GM23338 (cell line): ENCODE data around the gene TRPC3. TPM values are rescaled to one million over a fixed set of nuclear protein-coding genes. Genes with fewer than 3 reads are reported as not detected.

Experiments
- ATAC-seq: fragments of 200-7000 bp; cut with Tn5 transposase; 3 replicates; pipeline ENCODE4 v1.9.1; 2020
- DNase-seq: peaks from one replicate; pipeline ENCODE4 v3.0.0-alpha.2; 2015; ENCODE audit warnings: low spot score
- H2AFZ ChIP-seq: fragments of 200-600 bp; sonication (generic); 2 replicates; pipeline ENCODE4 v1.8.0; 2016; ENCODE audit warnings: antibody characterized with exemption, mild to moderate bottlenecking, moderate library complexity
- H3F3A ChIP-seq: fragments of 200-600 bp; sonication (generic); replicated peaks from 2 replicates; pipeline ENCODE4 v1.8.0; 2017; ENCODE audit warnings: antibody characterized with exemption, mixed run types, low read depth
- H3K27ac ChIP-seq: fragments of 200-600 bp; sonication (generic); 2 replicates; pipeline ENCODE4 v1.6.1; 2016; ENCODE audit warnings: low read depth
- H3K27me3 ChIP-seq: fragments of 200-600 bp; sonication (generic); 2 replicates; pipeline ENCODE4 v1.8.0; 2016; ENCODE audit warnings: mild to moderate bottlenecking, mixed run types, moderate library complexity; ENCODE audit not compliant: insufficient read depth
- H3K36me3 ChIP-seq: fragments of 200-600 bp; sonication (generic); 2 replicates; pipeline ENCODE4 v1.8.0; 2016; ENCODE audit warnings: mild to moderate bottlenecking; ENCODE audit not compliant: insufficient read depth
- H3K4me1 ChIP-seq: fragments of 200-600 bp; sonication (generic); 2 replicates; pipeline ENCODE4 v1.8.0; 2016; ENCODE audit warnings: mild to moderate bottlenecking, moderate library complexity; ENCODE audit not compliant: insufficient read depth
- H3K4me2 ChIP-seq: fragments of 200-600 bp; sonication (generic); 2 replicates; pipeline ENCODE4 v1.7.1; 2017; ENCODE audit warnings: mixed run types
- H3K4me3 ChIP-seq: fragments of 200-600 bp; sonication (generic); 2 replicates; pipeline ENCODE4 v1.6.1; 2016; ENCODE audit warnings: mixed run types
- H3K79me2 ChIP-seq: fragments of 200-600 bp; sonication (generic); replicated peaks from 2 replicates; pipeline ENCODE4 v1.8.0; 2017; ENCODE audit warnings: mild to moderate bottlenecking; ENCODE audit not compliant: insufficient read depth
- H3K9me2 ChIP-seq: fragments of 200-600 bp; sonication (generic); 2 replicates; pipeline ENCODE4 v1.8.0; 2017; ENCODE audit not compliant: insufficient read depth
- H4K20me1 ChIP-seq: fragments of 200-600 bp; sonication (generic); replicated peaks from 2 replicates; pipeline ENCODE4 v1.8.0; 2017; ENCODE audit warnings: mild to moderate bottlenecking; ENCODE audit not compliant: insufficient read depth
- H3K27ac Mint-ChIP-seq: 2 replicates; pipeline ENCODE4 v1.8.0; 2020; ENCODE audit warnings: inconsistent platforms, mild to moderate bottlenecking, moderate library complexity, mixed read lengths
- H3K27me3 Mint-ChIP-seq: 3 replicates; pipeline ENCODE4 v1.8.0; 2022; ENCODE audit warnings: low read depth, mild to moderate bottlenecking, moderate library complexity, mixed read lengths, inconsistent platforms; ENCODE audit not compliant: insufficient read depth, poor library complexity
- H3K36me3 Mint-ChIP-seq: 3 replicates; pipeline ENCODE4 v1.8.0; 2021; ENCODE audit warnings: low read depth, mild to moderate bottlenecking, inconsistent platforms, moderate library complexity, mixed read lengths
- H3K4me1 Mint-ChIP-seq: 3 replicates; pipeline ENCODE4 v1.8.0; 2020; ENCODE audit warnings: mild to moderate bottlenecking, inconsistent platforms, mixed read lengths
- H3K4me3 Mint-ChIP-seq: 3 replicates; pipeline ENCODE4 v1.8.0; 2021; ENCODE audit warnings: moderate library complexity, mild to moderate bottlenecking, inconsistent platforms, mixed read lengths
- H3K9me3 Mint-ChIP-seq: 3 replicates; pipeline ENCODE4 v1.8.0; 2020; ENCODE audit warnings: moderate library complexity, mild to moderate bottlenecking, inconsistent platforms, mixed read lengths
- CREB1 ChIP-seq: fragments of 250-450 bp; sonication (Bioruptor Pico); IDR thresholded peaks from 2 replicates; pipeline ENCODE4 v1.5.0; 2020; ENCODE audit warnings: low read depth, mild to moderate bottlenecking, moderate library complexity
- ETS1 ChIP-seq: IDR thresholded peaks from 2 replicates; pipeline ENCODE4 v1.6.1; 2016; ENCODE audit warnings: antibody characterized with exemption
- EZH2 ChIP-seq: fragments of 200-600 bp; sonication (generic); IDR thresholded peaks from one replicate; pipeline ENCODE4 v1.8.0; 2017; ENCODE audit warnings: antibody characterized with exemption, mild to moderate bottlenecking, low read depth; ENCODE audit not compliant: unreplicated experiment
- EZH2phosphoT487 ChIP-seq: fragments of 200-600 bp; sonication (generic); IDR thresholded peaks from one replicate; pipeline ENCODE4 v1.8.1; 2018; ENCODE audit warnings: antibody characterized with exemption; ENCODE audit not compliant: unreplicated experiment
- JUNB ChIP-seq: IDR thresholded peaks from one replicate; pipeline ENCODE4 v1.6.1; 2016; ENCODE audit warnings: antibody characterized with exemption; ENCODE audit not compliant: unreplicated experiment
- NANOG ChIP-seq: IDR thresholded peaks from 2 replicates; pipeline ENCODE4 v1.6.1; 2016; ENCODE audit warnings: antibody characterized with exemption, borderline replicate concordance
- POLR2AphosphoS5 ChIP-seq: IDR thresholded peaks from 2 replicates; pipeline ENCODE4 v1.6.1; 2016; ENCODE audit warnings: antibody characterized with exemption, low read depth
- REST ChIP-seq: IDR thresholded peaks from one replicate; pipeline ENCODE4 v1.6.1; 2018; ENCODE audit warnings: antibody characterized with exemption; ENCODE audit not compliant: unreplicated experiment
- STAT1 ChIP-seq: IDR thresholded peaks from one replicate; pipeline ENCODE4 v1.6.1; 2016; ENCODE audit warnings: antibody characterized with exemption; ENCODE audit not compliant: unreplicated experiment
- ZNF114 ChIP-seq: fragments of 250-450 bp; sonication (Bioruptor Pico); IDR thresholded peaks from 2 replicates; pipeline ENCODE4 v1.5.0; 2020; ENCODE audit warnings: mild to moderate bottlenecking, moderate library complexity
- ZNF331 ChIP-seq: fragments of 250-450 bp; sonication (Bioruptor Pico); IDR thresholded peaks from 2 replicates; pipeline ENCODE4 v1.5.0; 2020; ENCODE audit warnings: low read depth, mild to moderate bottlenecking, moderate library complexity
- ZNF462 ChIP-seq: fragments of 250-450 bp; sonication (Bioruptor Pico); IDR thresholded peaks from 2 replicates; pipeline ENCODE4 v1.5.0; 2020; ENCODE audit warnings: mild to moderate bottlenecking, moderate library complexity
- polyA plus RNA-seq: library from polyadenylated mRNA; unstranded; fragments of >200 nt; fragmentation: Nextera tagmentation; extraction: Ambion mirVana; gene quantifications from 2 replicates; pipeline ENCODE4 v1.2.1, GENCODE V29; 2016
- total RNA-seq: library from RNA; depleted of rRNA; stranded (reverse); fragments of >200 nt; shearing (Covaris generic); gene quantifications from 2 replicates; pipeline ENCODE4 v1.2.3, GENCODE V29; 2014

Gene TRPC3
- total and polyA plus RNA-seq, 2 experiments from 2014 or later, result 0.44 to 1.0 TPM

- Histone ChIP-seq H3K4me3 (no peak overlapping the region), H3K36me3 (no peaks in the 10 kb centered on the region), H3K27me3 (no peaks in the 10 kb centered on the region), H3K79me2 (no peaks in the 10 kb centered on the region), H3K9me2 (no peaks in the 10 kb centered on the region), H3K4me2 (no peak overlapping the region), H4K20me1 (no peaks in the 10 kb centered on the region), H3K4me1 (no peaks in the 10 kb centered on the region; the same call in 1 of the 2 replicates), H2AFZ (no peak overlapping the region), H3K27ac (no peak overlapping the region), H3F3A (no peaks in the 10 kb centered on the region)
- no peak overlapping the region for H3K4me3 Mint-ChIP-seq
- H3K27ac Mint-ChIP-seq, result no peak overlapping the region
- no peak for ATAC-seq
- no peaks in the 10 kb centered on the region for H3K9me3 Mint-ChIP-seq
- DNase-seq, result no peak
- H3K27me3 Mint-ChIP-seq, result no peaks in the 10 kb centered on the region
- no peaks in the 10 kb centered on the region for H3K36me3 Mint-ChIP-seq
- H3K4me1 Mint-ChIP-seq, result no peaks in the 10 kb centered on the region; the same call in 1 of the 3 replicates
- TF ChIP-seq NANOG, result no peak
- TF ChIP-seq POLR2AphosphoS5, result no peak
- TF ChIP-seq EZH2phosphoT487, result no peak
- TF ChIP-seq JUNB, result no peak
- no peak for TF ChIP-seq REST
- TF ChIP-seq ETS1, result no peak
- no peak for TF ChIP-seq ZNF462
- no peak for TF ChIP-seq ZNF331 (CRISPR knock-in tag)
- TF ChIP-seq EZH2, result no peak
- TF ChIP-seq CREB1 (CRISPR knock-in tag), result no peak
- TF ChIP-seq ZNF114 (CRISPR knock-in tag), result no peak
- no peak for TF ChIP-seq STAT1
Measured at GRCh38 chr4:121881158-121881557, 70.7 kb downstream of the TRPC3 start.
